NK-92 (cell line): ENCODE results near the gene POU2F3.

ENCODE experiments used
- DNase-seq: peaks from one replicate; lab custom pipeline; 2025; ENCODE audit not compliant: unreplicated experiment; lab: John Stamatoyannopoulos, UW

The POU2F3 gene

GRCh38 chr11:120239713-120240640 lies at the start of gene POU2F3:
POU2F3 (plus strand) TSS chr11:120240140; CDS start chr11:120240344, 204 bp downstream.
- DNase-seq = no peak

- no peak for DNase-seq
Measured at GRCh38 chr11:120191058-120191457, 48.9 kb upstream of the POU2F3 start.

- no peak for DNase-seq
Measured at GRCh38 chr11:120192831-120193625, 46.9 kb upstream of the POU2F3 start.

- DNase-seq = no peak
Measured at GRCh38 chr11:120194166-120194565, 45.8 kb upstream of the POU2F3 start.

- no peak for DNase-seq
Measured at GRCh38 chr11:120195601-120196320, 44.2 kb upstream of the POU2F3 start.

GRCh38 chr11:120196826-120197225 lies 43.1 kb upstream of the POU2F3 start:
- no peak for DNase-seq

- no peak for DNase-seq
Measured at GRCh38 chr11:120197251-120197891, 42.6 kb upstream of the POU2F3 start.

- no peak for DNase-seq
Measured at GRCh38 chr11:120197977-120198376, 42.0 kb upstream of the POU2F3 start.

GRCh38 chr11:120198403-120198786 lies 41.5 kb upstream of the POU2F3 start:
- no peak for DNase-seq

GRCh38 chr11:120198787-120199469 lies 41.0 kb upstream of the POU2F3 start:
- DNase-seq = no peak

GRCh38 chr11:120199613-120200012 lies 40.3 kb upstream of the POU2F3 start:
- no peak for DNase-seq

GRCh38 chr11:120200677-120201076 lies 39.3 kb upstream of the POU2F3 start:
- no peak for DNase-seq

- DNase-seq = no peak
Measured at GRCh38 chr11:120201653-120202052, 38.3 kb upstream of the POU2F3 start.

- DNase-seq = no peak
Measured at GRCh38 chr11:120203626-120204025, 36.3 kb upstream of the POU2F3 start.

GRCh38 chr11:120205596-120206161 lies 34.3 kb upstream of the POU2F3 start:
- DNase-seq = no peak

- DNase-seq = no peak
Measured at GRCh38 chr11:120207512-120207911, 32.4 kb upstream of the POU2F3 start.

- DNase-seq = no peak
Measured at GRCh38 chr11:120208001-120208441, 31.9 kb upstream of the POU2F3 start.

GRCh38 chr11:120208777-120209176 lies 31.2 kb upstream of the POU2F3 start:
- no peak for DNase-seq

- no peak for DNase-seq
Measured at GRCh38 chr11:120209746-120210625, 30.0 kb upstream of the POU2F3 start.
